K562 (cell line): ENCODE measurements around the gene EXOC2. TPM values are rescaled to one million over a fixed set of nuclear protein-coding genes. Genes with fewer than 3 reads are reported as not detected.
A peak's percentile ranks its signal among the peaks of the same experiment; 100 is the strongest.

Experiments used
- ATAC-seq: fragments of 200-7000 bp; cut with Tn5 transposase; 3 replicates; pipeline ENCODE4 v1.9.1; 2020; ENCODE audit warnings: moderate library complexity
- BruUV-seq: library from RNA; stranded (reverse); fragments of 400-500 nt; replicated peaks from 2 replicates; lab custom pipeline; 2021; lab: Mats Ljungman, UMichigan
- CTCF ChIA-PET: fragments of 300-600 bp; formaldehyde crosslinking; extraction: SDS; loops from one replicate; lab custom pipeline; 2021; ENCODE audit warnings: low intra/inter-chr PET ratio; lab: Yijun Ruan, JAX
- POLR2A ChIA-PET: fragments of 300-600, 350-650 bp; sonication (Branson Sonifier 250); formaldehyde crosslinking; extraction: SDS; loops from one replicate; lab custom pipeline; 2021; ENCODE audit warnings: antibody characterized with exemption, inconsistent platforms; lab: Yijun Ruan, JAX
- DNase-seq, 4 experiments: peaks; one replicate each; pipeline versions ENCODE4 v3.0.0 to v3.0.0-alpha.2; 2011 to 2018; ENCODE audit warnings: low spot score in 3 of 4, mixed read lengths in 3 of 4; ENCODE audit errors: extremely low read depth in 1 of 4
- FAIRE-seq: peaks from 2 replicates; lab custom pipeline; 2011; peaks lifted over from hg19 to GRCh38; lab: Jason Lieb, UNC
- H2AFZ ChIP-seq: 2 replicates; pipeline ENCODE4 v1.6.0; 2011; ENCODE audit warnings: low read depth, low read length, control low read depth, inconsistent platforms
- H3K27ac ChIP-seq: fragments of 200-600 bp; 3 replicates; pipeline ENCODE4 v1.8.0; 2011; ENCODE audit warnings: low read depth, mild to moderate bottlenecking, control low read depth, inconsistent platforms, low read length, moderate library complexity, mixed read lengths; ENCODE audit errors: extremely low read depth
- H3K27me3 ChIP-seq, 2 experiments: fragments of 300-600 bp in 1 of 2; 2 replicates in 1 of 2; 3 replicates in 1 of 2; pipeline versions ENCODE4 v1.6.0 to v1.8.0; 2011; ENCODE audit warnings: inconsistent platforms in 2 of 2, low read length in 2 of 2, mild to moderate bottlenecking in 1 of 2, mixed read lengths in 1 of 2, moderate library complexity in 1 of 2; ENCODE audit not compliant: control insufficient read depth in 2 of 2, insufficient read depth in 2 of 2
- H3K36me3 ChIP-seq: fragments of 300-600 bp; 3 replicates; pipeline ENCODE4 v1.8.0; 2011; ENCODE audit warnings: mild to moderate bottlenecking, low read length, inconsistent platforms; ENCODE audit not compliant: control insufficient read depth, insufficient read depth
- H3K4me1 ChIP-seq, 2 experiments: fragments of 200-600 bp in 1 of 2; replicated peaks in 1 of 2; 2 replicates in 1 of 2; 3 replicates in 1 of 2; pipeline versions ENCODE4 v1.5.1 to v1.8.0; 2011; ENCODE audit warnings: inconsistent platforms in 2 of 2, low read length in 2 of 2, mild to moderate bottlenecking in 1 of 2, mixed read lengths in 1 of 2, moderate library complexity in 1 of 2; ENCODE audit not compliant: control insufficient read depth in 2 of 2, insufficient read depth in 2 of 2
- H3K4me2 ChIP-seq: 2 replicates; pipeline ENCODE4 v1.6.1; 2011; ENCODE audit warnings: low read length, control low read depth, inconsistent platforms, mixed read lengths; ENCODE audit not compliant: insufficient read depth
- H3K4me3 ChIP-seq: fragments of 200-600 bp; sonication (generic), shearing (Covaris generic); 2 replicates; pipeline ENCODE4 v1.5.1; 2016; ENCODE audit warnings: control low read depth, inconsistent platforms
- H3K79me2 ChIP-seq: fragments of 200-600 bp; 3 replicates; pipeline ENCODE4 v1.8.0; 2011; ENCODE audit warnings: low read length, inconsistent platforms; ENCODE audit not compliant: control insufficient read depth, insufficient read depth
- H3K9ac ChIP-seq, 2 experiments: 2 replicates each; pipeline versions ENCODE4 v1.6.0 to v1.6.1; 2011; ENCODE audit warnings: low read depth in 2 of 2, low read length in 2 of 2, control low read depth in 1 of 2, inconsistent platforms in 1 of 2, mild to moderate bottlenecking in 1 of 2, mixed read lengths in 1 of 2; ENCODE audit not compliant: insufficient read depth in 1 of 2
- H3K9me1 ChIP-seq: one replicate; pipeline ENCODE4 v1.6.0; 2011; ENCODE audit warnings: inconsistent platforms, mild to moderate bottlenecking, low read length, moderate library complexity; ENCODE audit not compliant: control insufficient read depth, insufficient read depth
- H3K9me3 ChIP-seq: replicated peaks from 2 replicates; pipeline ENCODE4 v1.5.1; 2011; ENCODE audit warnings: low read depth, low read length, inconsistent platforms; ENCODE audit not compliant: control insufficient read depth, insufficient read depth
- H4K20me1 ChIP-seq: replicated peaks from 2 replicates; pipeline ENCODE4 v1.6.1; 2011; ENCODE audit warnings: low read length, inconsistent platforms, mixed read lengths; ENCODE audit not compliant: control insufficient read depth, insufficient read depth
- BCL6 ChIP-seq: fragments of 250-450 bp; sonication (Bioruptor Pico); IDR thresholded peaks from 2 replicates; pipeline ENCODE4 v1.4.0; 2020
- BRD4 ChIP-seq: fragments of 200-600 bp; sonication (generic); IDR thresholded peaks from 2 replicates; pipeline ENCODE4 v1.6.1; 2017; ENCODE audit warnings: inconsistent platforms
- ELF1 ChIP-seq: fragments of 200-800 bp; sonication (Bioruptor generic); IDR thresholded peaks from 2 replicates; pipeline ENCODE4 v1.6.1; 2016; ENCODE audit warnings: missing genetic modification characterization, missing compliant biosample characterization
- FOXP4 ChIP-seq: sonication (generic); formaldehyde crosslinking; IDR thresholded peaks from 2 replicates; pipeline ENCODE4 v1.8.0; 2022; ENCODE audit warnings: mild to moderate bottlenecking, missing genetic modification reagents, borderline replicate concordance
- HNRNPUL1 ChIP-seq: fragments of 200-400 bp; formaldehyde crosslinking; IDR thresholded peaks from 2 replicates; pipeline ENCODE4 v1.6.1; 2017; ENCODE audit warnings: low read length
- MCM5 ChIP-seq: fragments of 450-650 bp; IDR thresholded peaks from 2 replicates; pipeline ENCODE4 v1.6.1; 2016; ENCODE audit warnings: low read depth
- MCM7 ChIP-seq, 2 experiments: fragments of 450-650 bp; IDR thresholded peaks; 2 replicates each; pipeline ENCODE4 v1.6.1; 2016 to 2018
- NCOA4 ChIP-seq: fragments of 450-650 bp; IDR thresholded peaks from 2 replicates; pipeline ENCODE4 v1.6.1; 2018; ENCODE audit warnings: mild to moderate bottlenecking; ENCODE audit not compliant: partially characterized antibody
- NRF1 ChIP-seq, 2 experiments: fragments of 450-650 bp; IDR thresholded peaks in 1 of 2; conservative IDR thresholded peaks in 1 of 2; 2 replicates each; pipeline ENCODE4 v1.6.1; 2014; ENCODE audit warnings: mild to moderate bottlenecking in 2 of 2
- PTRF ChIP-seq: fragments of 450-650 bp; IDR thresholded peaks from 2 replicates; pipeline ENCODE4 v1.6.1; 2016; ENCODE audit warnings: mild to moderate bottlenecking, missing genetic modification characterization, missing compliant biosample characterization
- RBM22 ChIP-seq: fragments of 200-400 bp; formaldehyde crosslinking; IDR thresholded peaks from 2 replicates; pipeline ENCODE4 v1.6.1; 2018; ENCODE audit warnings: low read length, low read depth; ENCODE audit not compliant: poor library complexity, severe bottlenecking
- RFX7 ChIP-seq: fragments of 250-450 bp; sonication (Bioruptor Pico); IDR thresholded peaks from 2 replicates; pipeline ENCODE4 v1.5.1; 2021; ENCODE audit warnings: mild to moderate bottlenecking
- SRSF3 ChIP-seq: fragments of 200-400 bp; formaldehyde crosslinking; IDR thresholded peaks from 2 replicates; pipeline ENCODE4 v1.6.1; 2016; ENCODE audit warnings: mild to moderate bottlenecking, low read length, moderate library complexity; ENCODE audit not compliant: insufficient read depth
- ZBTB17 ChIP-seq: fragments of 450-650 bp; formaldehyde crosslinking; IDR thresholded peaks from 2 replicates; pipeline ENCODE4 v1.4.0; 2020; ENCODE audit warnings: mild to moderate bottlenecking
- WGBS: fragments of 100-300 bp; shearing (Covaris generic); methylation state at CpG from one replicate; pipeline ENCODE4 v1.1.6; 2016; ENCODE audit warnings: low coverage, mixed read lengths; ENCODE audit not compliant: insufficient coverage; ENCODE audit errors: missing lambda C conversion rate; 5-methylcytosine and 5-hydroxymethylcytosine counted together
- in situ Hi-C: fragments of 300-500 bp; cut with MboI; formaldehyde crosslinking; loops from 4 replicates; pipeline ENCODE4 v1.15.0; 2018; ENCODE audit warnings: inconsistent platforms, mixed read lengths
- intact Hi-C: fragments of 100-400 bp; cut with micrococcal nuclease; formaldehyde crosslinking; loops from 2 replicates; pipeline ENCODE4 v1.14.2; 2022
- polyA plus RNA-seq, 8 experiments: library from polyadenylated mRNA; depleted of rRNA in 4 of 8; stranded (reverse) in 5 of 8; unstranded in 3 of 8; fragments of >200 nt; fragmentation: Nextera tagmentation in 2 of 8; fragmentation: Illumina TruSeq in 1 of 8; extraction: Ambion mirVana in 2 of 8; extraction: Trizol in 1 of 8; gene quantifications; 2 replicates each; pipeline versions ENCODE4 v1.2.1 to v1.2.3, GENCODE V29; 2011 to 2014; ENCODE audit warnings: inconsistent platforms in 1 of 8, missing spikeins in 1 of 8
- total RNA-seq, 7 experiments: library from RNA; depleted of rRNA in 6 of 7; stranded (reverse); fragments of >200 nt in 6 of 7; fragmentation: Illumina TruSeq in 2 of 7; extraction: Trizol in 2 of 7; gene quantifications; 2 replicates each; pipeline versions ENCODE4 v1.2.1 to v1.2.3, GENCODE V29; 2011 to 2021; ENCODE audit warnings: low replicate concordance in 1 of 7

The EXOC2 gene
- total and polyA plus RNA-seq, 9 of the 15 experiments (the other 6 are each of a cell fraction or from before 2014, with no cell fraction given): 12.2 to 30.2 (median 24.2) TPM

GRCh38 chr6:520820-521219, 172.1 kb downstream of the EXOC2 start:
- WGBS: 95% methylated on average over 29 of the region's 31 CpGs
- no peak for ATAC-seq
- peaks cover 8% of the 10 kb centered on the region; the same call in 1 of the 3 replicates for H3K36me3 ChIP-seq
- no peak for DNase-seq
- TF ChIP-seq NCOA4 (no peak), RBM22 (peak; percentile 65), RFX7 (no peak)
- TF ChIP-seq, all 486 proteins: peak for 1
- intact Hi-C loops: no loop called here
- Histone ChIP-seq H3K79me2 (no peaks in the 10 kb centered on the region), H3K27ac (no peak overlapping the region), H3K9me3 (peaks cover 9% of the 10 kb centered on the region), H3K4me3 (no peak overlapping the region), H4K20me1 (no peaks in the 10 kb centered on the region), H3K4me2 (no peak overlapping the region), H3K27me3 (no peaks in the 10 kb centered on the region), H3K9me1 (no peaks in the 10 kb centered on the region), H2AFZ (no peak overlapping the region), H3K9ac (no peak overlapping the region), H3K4me1 (no peaks in the 10 kb centered on the region)
- no peak for FAIRE-seq
- in situ Hi-C loops: no loop called here
- BruUV-seq: no TSS peak
- CTCF ChIA-PET: no interaction called here
- POLR2A ChIA-PET: no interaction called here

DNA sequence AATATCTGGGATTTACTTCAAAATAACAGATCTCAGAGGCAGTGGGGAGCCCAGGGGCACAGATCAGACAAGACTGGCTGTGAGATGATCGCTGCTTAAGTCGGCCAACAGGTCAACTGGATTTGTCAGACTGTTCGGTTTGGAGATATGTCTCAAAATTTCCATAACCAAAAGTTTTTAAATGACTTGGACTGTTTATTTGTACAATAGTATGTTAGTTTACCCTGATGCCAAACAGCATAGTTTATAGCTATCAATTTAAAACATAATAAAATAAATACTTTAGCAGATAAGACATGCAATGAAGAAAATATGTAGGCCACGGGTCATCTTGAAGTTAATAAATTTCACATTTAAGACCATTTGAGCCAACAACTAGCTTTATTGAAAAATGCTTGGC, 174.7 kb downstream of the EXOC2 start:
- H3K27me3 ChIP-seq: no peaks in the 10 kb centered on the region
- peaks cover 9% of the 10 kb centered on the region for H3K9me3 ChIP-seq
- intact Hi-C loops: no loop called here
- POLR2A ChIA-PET: no interaction called here
- peaks cover 8% of the 10 kb centered on the region; the same call in 1 of the 3 replicates for H3K36me3 ChIP-seq
- no peak overlapping the region for H2AFZ ChIP-seq
- TF ChIP-seq MCM5: no peak
- TF ChIP-seq NRF1 (conservative IDR thresholded peaks at IDR 0.05 in 1 of 2, IDR thresholded peaks at IDR 0.05 in 1 of 2): no peak
- no peak for TF ChIP-seq HNRNPUL1
- TF ChIP-seq ZBTB17 (CRISPR knock-in tag): no peak
- no peak for TF ChIP-seq PTRF (tag)
- no peak for TF ChIP-seq BRD4
- TF ChIP-seq SRSF3: no peak
- no peak for TF ChIP-seq FOXP4 (CRISPR knock-in tag)
- no peak for TF ChIP-seq MCM7 (IDR thresholded peaks at IDR 0.05)
- no peak for TF ChIP-seq BCL6 (CRISPR knock-in tag)
- no peak for TF ChIP-seq ELF1 (tag)
- ATAC-seq: no peak
- no peaks in the 10 kb centered on the region for H3K79me2 ChIP-seq
- no TSS peak for BruUV-seq
- peaks cover 0 to 3% of the 10 kb centered on the region in 2 experiments; a peak in 1 of 5 replicates for H3K4me1 ChIP-seq
- no peak for DNase-seq
- H3K27ac ChIP-seq: no peak overlapping the region
- no peak for FAIRE-seq
- H3K4me3 ChIP-seq: no peak overlapping the region
- no peaks in the 10 kb centered on the region for H4K20me1 ChIP-seq
- in situ Hi-C loops: no loop called here
- H3K9me1 ChIP-seq: no peaks in the 10 kb centered on the region
- CTCF ChIA-PET: no interaction called here
- 38% methylated on average over 4 of the region's 4 CpGs for WGBS
- no peak overlapping the region for H3K4me2 ChIP-seq
- H3K9ac ChIP-seq: no peak overlapping the region
